Esophagus squamous epithelium (tissue), 4 donors: ENCODE measurements around the gene PLXNA3.

Experiments used
- POLR2A ChIP-seq, 4 donors: fragments of 450-650 bp; IDR thresholded peaks; one replicate each; pipeline ENCODE4 v1.6.1; 2017; ENCODE audit warnings: antibody characterized with exemption in 4 of 4, mild to moderate bottlenecking in 4 of 4, moderate library complexity in 3 of 4
- TF ChIP-seq, protein P1 (sequence below), 6 experiments: fragments of 450-650 bp in 4 of 6; fragments of 200-600 bp in 2 of 6; sonication (generic) in 2 of 6; IDR thresholded peaks; one replicate each; pipeline ENCODE4 v1.5.1; 2016 to 2019; ENCODE audit warnings: antibody characterized with exemption in 6 of 6, mild to moderate bottlenecking in 4 of 6, moderate library complexity in 4 of 6

DNA sequence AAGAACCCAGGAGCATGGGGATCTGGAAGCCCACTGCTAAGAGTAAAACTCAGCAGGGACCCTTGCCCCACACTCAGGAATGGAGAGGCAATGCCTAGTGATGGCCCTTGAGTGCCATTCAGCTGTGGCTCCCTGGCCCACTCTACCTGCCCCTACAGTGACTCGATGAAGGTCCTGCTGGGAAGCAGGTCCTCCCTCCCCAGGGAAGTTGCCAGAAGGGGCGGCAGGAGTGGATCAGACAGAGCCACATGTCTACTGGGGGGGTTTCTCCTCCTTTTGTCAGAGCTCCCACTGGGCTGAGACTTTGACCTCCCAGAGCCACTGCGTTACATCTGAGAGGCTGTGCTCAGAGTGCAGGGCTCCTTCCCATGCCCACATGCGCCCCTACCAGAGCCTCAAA, 31.1 kb downstream of the PLXNA3 start:
- TF ChIP-seq, protein P1, sequence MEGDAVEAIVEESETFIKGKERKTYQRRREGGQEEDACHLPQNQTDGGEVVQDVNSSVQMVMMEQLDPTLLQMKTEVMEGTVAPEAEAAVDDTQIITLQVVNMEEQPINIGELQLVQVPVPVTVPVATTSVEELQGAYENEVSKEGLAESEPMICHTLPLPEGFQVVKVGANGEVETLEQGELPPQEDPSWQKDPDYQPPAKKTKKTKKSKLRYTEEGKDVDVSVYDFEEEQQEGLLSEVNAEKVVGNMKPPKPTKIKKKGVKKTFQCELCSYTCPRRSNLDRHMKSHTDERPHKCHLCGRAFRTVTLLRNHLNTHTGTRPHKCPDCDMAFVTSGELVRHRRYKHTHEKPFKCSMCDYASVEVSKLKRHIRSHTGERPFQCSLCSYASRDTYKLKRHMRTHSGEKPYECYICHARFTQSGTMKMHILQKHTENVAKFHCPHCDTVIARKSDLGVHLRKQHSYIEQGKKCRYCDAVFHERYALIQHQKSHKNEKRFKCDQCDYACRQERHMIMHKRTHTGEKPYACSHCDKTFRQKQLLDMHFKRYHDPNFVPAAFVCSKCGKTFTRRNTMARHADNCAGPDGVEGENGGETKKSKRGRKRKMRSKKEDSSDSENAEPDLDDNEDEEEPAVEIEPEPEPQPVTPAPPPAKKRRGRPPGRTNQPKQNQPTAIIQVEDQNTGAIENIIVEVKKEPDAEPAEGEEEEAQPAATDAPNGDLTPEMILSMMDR (IDR thresholded peaks at IDR 0.05), result no peak
- no peak for TF ChIP-seq POLR2A (IDR thresholded peaks at IDR 0.05)
